Neural cell (in vitro differentiated cells): ENCODE results near the gene PRKG1.

Source experiments
- EP300 ChIP-seq: fragments of 450-650 bp; conservative IDR thresholded peaks from 2 replicates; pipeline ENCODE4 v1.6.1; 2014; ENCODE audit warnings: antibody characterized with exemption, mild to moderate bottlenecking, moderate library complexity; ENCODE audit not compliant: poor library complexity, severe bottlenecking
- EZH2 ChIP-seq: fragments of 200-600, 300-800 bp; shearing (Covaris generic), sonication (generic); IDR thresholded peaks from 2 replicates; pipeline ENCODE4 v1.6.1; 2014; ENCODE audit warnings: antibody characterized with exemption, low read length, borderline replicate concordance, mild to moderate bottlenecking; ENCODE audit not compliant: insufficient read depth, poor library complexity, severe bottlenecking
- SMC3 ChIP-seq: fragments of 450-650 bp; conservative IDR thresholded peaks from 2 replicates; pipeline ENCODE4 v1.6.1; 2014; ENCODE audit warnings: antibody characterized with exemption, mild to moderate bottlenecking, moderate library complexity; ENCODE audit not compliant: poor library complexity
- TAF1 ChIP-seq: IDR thresholded peaks from 2 replicates; pipeline ENCODE4 v1.6.1; 2012; ENCODE audit warnings: low read depth
- TF ChIP-seq, protein P1 (sequence below): fragments of 450-650 bp; IDR thresholded peaks from 2 replicates; pipeline ENCODE4 v1.5.1; 2014; ENCODE audit warnings: antibody characterized with exemption, mild to moderate bottlenecking, moderate library complexity; ENCODE audit not compliant: poor library complexity, severe bottlenecking
- TF ChIP-seq, protein P2 (sequence below): IDR thresholded peaks from 2 replicates; pipeline ENCODE4 v1.6.1; 2012; ENCODE audit warnings: borderline replicate concordance

DNA sequence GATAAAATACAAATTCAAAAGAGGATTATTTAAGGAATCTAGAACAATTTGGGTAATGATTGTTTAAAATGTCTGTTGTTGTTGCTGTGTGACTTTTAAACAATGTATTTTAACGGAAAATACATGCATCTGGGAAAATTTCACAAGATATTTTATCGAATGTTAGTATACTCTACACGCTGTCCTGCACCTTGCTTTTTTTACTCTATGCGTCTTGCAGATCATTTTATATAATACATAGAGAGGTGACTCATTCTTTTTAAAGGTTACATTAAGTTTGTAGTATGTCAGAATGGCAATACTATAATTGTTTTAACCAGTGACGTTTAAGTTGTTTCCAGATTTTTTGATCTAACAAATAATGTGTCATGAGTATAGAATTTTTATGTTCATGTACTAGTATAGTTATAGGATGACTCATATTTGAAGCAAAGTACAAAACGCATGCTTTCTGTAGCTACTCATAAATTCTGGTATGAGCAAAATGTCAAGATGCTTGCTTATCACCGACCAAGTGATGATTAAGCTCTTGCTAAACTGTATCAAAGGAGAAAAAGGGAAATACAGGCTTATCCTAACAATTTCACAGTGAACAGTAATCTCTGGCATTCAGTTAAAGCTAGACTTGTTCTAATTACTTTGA lies 1244.7 kb downstream of the PRKG1 start:
- TF ChIP-seq, protein P1, sequence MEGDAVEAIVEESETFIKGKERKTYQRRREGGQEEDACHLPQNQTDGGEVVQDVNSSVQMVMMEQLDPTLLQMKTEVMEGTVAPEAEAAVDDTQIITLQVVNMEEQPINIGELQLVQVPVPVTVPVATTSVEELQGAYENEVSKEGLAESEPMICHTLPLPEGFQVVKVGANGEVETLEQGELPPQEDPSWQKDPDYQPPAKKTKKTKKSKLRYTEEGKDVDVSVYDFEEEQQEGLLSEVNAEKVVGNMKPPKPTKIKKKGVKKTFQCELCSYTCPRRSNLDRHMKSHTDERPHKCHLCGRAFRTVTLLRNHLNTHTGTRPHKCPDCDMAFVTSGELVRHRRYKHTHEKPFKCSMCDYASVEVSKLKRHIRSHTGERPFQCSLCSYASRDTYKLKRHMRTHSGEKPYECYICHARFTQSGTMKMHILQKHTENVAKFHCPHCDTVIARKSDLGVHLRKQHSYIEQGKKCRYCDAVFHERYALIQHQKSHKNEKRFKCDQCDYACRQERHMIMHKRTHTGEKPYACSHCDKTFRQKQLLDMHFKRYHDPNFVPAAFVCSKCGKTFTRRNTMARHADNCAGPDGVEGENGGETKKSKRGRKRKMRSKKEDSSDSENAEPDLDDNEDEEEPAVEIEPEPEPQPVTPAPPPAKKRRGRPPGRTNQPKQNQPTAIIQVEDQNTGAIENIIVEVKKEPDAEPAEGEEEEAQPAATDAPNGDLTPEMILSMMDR, result no peak
- no peak for TF ChIP-seq EZH2
- no peak for TF ChIP-seq EP300
- TF ChIP-seq SMC3, result no peak
- no peak for TF ChIP-seq TAF1
- TF ChIP-seq, protein P2, sequence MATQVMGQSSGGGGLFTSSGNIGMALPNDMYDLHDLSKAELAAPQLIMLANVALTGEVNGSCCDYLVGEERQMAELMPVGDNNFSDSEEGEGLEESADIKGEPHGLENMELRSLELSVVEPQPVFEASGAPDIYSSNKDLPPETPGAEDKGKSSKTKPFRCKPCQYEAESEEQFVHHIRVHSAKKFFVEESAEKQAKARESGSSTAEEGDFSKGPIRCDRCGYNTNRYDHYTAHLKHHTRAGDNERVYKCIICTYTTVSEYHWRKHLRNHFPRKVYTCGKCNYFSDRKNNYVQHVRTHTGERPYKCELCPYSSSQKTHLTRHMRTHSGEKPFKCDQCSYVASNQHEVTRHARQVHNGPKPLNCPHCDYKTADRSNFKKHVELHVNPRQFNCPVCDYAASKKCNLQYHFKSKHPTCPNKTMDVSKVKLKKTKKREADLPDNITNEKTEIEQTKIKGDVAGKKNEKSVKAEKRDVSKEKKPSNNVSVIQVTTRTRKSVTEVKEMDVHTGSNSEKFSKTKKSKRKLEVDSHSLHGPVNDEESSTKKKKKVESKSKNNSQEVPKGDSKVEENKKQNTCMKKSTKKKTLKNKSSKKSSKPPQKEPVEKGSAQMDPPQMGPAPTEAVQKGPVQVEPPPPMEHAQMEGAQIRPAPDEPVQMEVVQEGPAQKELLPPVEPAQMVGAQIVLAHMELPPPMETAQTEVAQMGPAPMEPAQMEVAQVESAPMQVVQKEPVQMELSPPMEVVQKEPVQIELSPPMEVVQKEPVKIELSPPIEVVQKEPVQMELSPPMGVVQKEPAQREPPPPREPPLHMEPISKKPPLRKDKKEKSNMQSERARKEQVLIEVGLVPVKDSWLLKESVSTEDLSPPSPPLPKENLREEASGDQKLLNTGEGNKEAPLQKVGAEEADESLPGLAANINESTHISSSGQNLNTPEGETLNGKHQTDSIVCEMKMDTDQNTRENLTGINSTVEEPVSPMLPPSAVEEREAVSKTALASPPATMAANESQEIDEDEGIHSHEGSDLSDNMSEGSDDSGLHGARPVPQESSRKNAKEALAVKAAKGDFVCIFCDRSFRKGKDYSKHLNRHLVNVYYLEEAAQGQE, result no peak
